SKM-1 treated with dmso at 0.1 percent for 144 hours (cell line): ENCODE results near the gene NELL1.

ENCODE experiments used
- DNase-seq: peaks from one replicate; lab custom pipeline; 2025; ENCODE audit not compliant: unreplicated experiment; lab: John Stamatoyannopoulos, UW

The NELL1 gene

GRCh38 chr11:21545699-21546098 is 876.3 kb downstream of the NELL1 start:
- DNase-seq: no peak

- no peak for DNase-seq
These were observed 877.3 kb downstream of the NELL1 start for GRCh38 chr11:21546703-21547102.

GRCh38 chr11:21552911-21553310 is 883.5 kb downstream of the NELL1 start:
- DNase-seq: no peak

DNA sequence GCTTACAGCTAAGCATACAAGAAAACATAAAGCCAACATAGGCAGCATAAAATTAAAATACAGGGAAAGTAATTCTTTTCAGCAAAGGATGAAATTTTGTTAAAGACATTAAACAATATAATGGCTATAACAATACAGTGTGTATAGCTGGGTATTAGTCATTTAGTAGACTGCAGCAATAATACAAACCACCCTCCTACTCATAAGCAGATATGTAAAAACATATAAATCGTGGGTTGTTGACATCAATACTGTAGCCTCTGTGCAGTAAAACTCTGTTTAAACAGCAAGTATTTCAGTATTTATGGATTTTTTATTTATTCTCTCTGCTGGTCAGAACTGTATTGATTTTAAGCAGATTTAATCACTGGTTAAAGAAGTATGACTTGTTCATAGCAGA is 884.4 kb downstream of the NELL1 start:
- no peak for DNase-seq

- DNase-seq: no peak
These were observed 884.9 kb downstream of the NELL1 start for GRCh38 chr11:21554284-21554683.

DNA sequence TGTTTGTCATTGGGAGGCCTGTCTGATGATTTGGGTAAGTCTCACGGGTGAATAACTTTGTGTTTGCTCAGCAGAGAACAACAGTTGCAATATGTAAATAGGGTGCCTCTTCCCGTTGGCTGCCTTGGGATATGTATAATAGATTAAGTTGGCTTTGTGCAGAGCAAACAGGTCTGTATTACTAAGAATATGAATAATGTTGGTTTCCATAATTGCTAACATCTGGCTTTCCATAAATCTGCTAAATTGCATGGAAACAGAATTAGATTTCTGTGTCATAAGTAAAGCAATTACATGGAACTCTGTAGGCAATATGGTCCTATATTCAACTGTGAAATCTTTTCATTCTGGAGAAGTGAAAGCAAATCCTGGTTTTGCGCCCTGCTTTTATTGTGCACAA is 887.5 kb downstream of the NELL1 start:
- DNase-seq: no peak

GRCh38 chr11:21560466-21560975 is 891.1 kb downstream of the NELL1 start:
- no peak for DNase-seq

GRCh38 chr11:21561581-21561980 is 892.2 kb downstream of the NELL1 start:
- no peak for DNase-seq

DNA sequence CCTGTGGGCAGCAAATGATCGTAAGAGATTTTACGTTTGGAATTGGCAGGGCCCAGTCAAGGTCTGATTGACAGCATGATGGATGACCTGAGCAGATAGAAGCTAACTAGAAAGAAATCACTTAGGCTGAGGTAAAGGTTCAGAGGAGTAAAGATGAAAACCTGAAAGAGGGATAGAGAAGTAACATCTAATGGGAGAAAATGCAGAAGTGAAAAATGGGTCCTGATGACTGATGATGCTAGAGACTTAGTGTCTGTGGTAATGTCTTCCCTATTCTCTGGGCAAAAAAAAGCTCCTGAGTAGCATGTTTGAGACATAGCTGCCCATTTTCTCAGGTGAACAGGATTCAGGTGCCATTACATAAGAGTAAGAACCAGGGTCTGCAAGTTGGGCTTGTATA is 894.7 kb downstream of the NELL1 start:
- peak; percentile 0 for DNase-seq

GRCh38 chr11:21564833-21565682 is 895.7 kb downstream of the NELL1 start:
- no peak for DNase-seq

DNA sequence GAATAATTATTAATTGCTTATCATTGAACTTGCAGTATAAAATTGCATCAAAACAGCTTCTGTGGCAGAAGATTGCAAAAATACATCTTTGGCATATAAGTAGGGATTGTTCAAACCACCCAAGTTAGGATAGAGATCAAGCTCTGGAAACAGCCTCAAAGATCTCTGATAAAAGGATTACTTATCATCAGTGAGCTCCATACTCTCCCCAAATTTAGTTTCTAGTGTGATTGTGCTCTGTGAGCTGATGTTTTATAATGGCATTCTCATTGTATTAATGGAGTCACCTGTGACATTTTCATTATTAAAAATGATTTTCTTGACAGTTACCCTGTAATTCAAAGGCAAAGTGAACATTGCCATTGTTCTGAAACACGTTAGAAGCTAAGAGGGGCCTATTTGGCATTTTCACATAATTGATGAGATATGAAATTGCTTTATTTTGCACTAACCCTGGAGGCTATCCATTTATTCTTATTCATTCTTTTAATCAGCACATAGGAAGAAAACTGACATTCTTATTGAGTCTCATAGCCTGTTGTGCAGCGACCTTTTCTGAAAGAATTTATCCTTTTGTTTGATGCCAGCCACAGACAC is 897.2 kb downstream of the NELL1 start:
- no peak for DNase-seq

GRCh38 chr11:21567645-21568290 is 898.4 kb downstream of the NELL1 start:
- no peak for DNase-seq

DNA sequence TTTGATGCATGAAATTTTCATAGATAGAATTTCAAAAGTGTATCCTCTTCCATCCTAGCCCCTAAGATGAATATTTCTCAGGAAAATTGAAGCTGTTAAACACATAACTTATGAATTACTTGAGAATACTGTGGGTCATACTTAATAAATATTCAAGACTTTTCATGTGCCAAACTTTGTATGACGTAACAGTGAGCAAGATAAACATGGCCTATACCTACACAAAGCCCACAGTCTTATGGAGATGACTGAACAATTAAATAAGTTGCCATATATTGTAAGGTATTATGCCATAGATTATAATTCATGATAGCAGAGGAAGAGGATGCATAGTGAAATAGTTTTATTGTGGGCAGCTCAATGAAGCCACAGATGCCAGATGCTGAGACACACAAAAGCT is 902.8 kb downstream of the NELL1 start:
- DNase-seq: no peak

GRCh38 chr11:21582791-21583190 is 913.4 kb downstream of the NELL1 start:
- DNase-seq: no peak

GRCh38 chr11:21588754-21589153 is 919.4 kb downstream of the NELL1 start:
- no peak for DNase-seq

DNA sequence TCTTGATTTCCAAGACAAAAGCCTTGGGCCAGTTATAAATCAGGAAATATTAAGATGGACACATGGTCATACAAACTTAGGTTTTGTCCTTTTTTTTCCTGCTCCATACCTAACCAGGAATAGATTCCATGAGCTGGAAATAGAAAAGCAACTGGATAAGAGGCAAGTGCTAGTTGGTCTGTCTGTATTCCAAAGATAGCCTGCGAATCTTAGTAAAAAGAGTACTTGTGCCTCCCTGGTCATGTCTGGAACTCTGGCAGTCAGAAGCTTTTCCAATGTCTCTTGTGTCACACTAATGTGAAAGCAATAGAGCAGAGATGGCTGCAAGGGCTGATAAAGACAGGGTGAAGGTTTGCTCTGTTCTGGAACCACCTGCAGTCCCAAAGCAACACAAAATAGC is 933.3 kb downstream of the NELL1 start:
- DNase-seq: no peak

DNA sequence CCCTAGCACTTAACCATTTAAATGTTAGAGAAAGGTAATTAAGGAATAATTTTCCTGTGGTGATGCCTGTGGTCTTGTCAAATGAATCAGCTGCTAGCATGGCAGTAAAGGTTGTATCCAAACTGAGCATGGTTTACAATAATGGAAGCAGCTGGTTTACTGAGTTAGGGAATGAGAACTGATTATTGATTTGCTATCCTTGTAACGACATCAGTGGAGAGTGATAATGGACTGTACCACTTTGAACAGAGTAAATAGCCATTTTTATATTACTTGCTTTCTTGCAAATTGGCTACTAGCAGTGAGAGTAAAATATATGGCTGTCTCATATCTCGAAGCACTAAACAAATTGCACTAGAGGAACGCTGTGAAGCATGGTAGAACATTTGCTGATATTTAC is 934.5 kb downstream of the NELL1 start:
- no peak for DNase-seq

GRCh38 chr11:21604564-21604963 is 935.2 kb downstream of the NELL1 start:
- no peak for DNase-seq

GRCh38 chr11:21612326-21612725 is 942.9 kb downstream of the NELL1 start:
- DNase-seq: no peak

GRCh38 chr11:21614961-21615360 is 945.6 kb downstream of the NELL1 start:
- DNase-seq: no peak

DNA sequence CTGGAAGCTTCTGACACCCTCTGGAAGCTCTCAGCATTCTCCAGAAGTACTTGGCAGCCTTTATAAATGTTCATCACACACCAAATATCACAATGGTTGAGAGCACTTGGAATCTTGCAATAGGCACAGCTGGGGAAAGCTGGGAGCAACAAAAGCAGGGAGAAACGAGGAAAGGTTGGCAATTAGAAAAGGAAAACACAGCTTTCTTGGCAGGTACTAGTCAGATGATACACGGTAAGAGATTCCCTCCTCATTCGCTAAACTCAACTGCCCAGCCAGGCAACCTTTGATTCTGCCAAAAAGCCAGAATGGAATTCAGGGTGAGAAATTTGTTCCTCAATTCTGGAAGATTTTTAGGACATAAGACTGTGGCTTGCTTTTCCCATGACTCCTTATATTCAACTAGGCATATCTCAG is 946.6 kb downstream of the NELL1 start:
- DNase-seq: no peak

DNA sequence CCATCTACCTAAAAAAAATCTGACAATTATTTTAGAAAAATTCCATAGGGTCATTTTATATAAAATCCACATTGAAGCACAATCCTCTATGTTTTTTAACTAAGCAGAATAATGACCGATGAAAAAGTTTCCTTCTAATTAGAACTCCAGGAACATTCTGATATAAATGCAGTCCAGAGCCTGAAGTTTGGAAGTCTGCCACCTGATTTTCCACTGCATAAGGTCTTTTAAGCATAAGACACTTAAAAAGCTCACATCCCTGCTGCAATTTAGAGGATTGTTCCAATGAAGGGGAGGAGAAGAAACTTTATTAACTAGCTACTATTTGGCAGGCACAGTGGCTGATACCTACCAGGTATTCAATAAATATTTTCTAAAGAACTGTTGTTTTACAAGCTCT is 953.2 kb downstream of the NELL1 start:
- DNase-seq: no peak
